Mononuclear cell (primary cell): ENCODE measurements around the gene POP4. TPM values are rescaled to one million over a fixed set of nuclear protein-coding genes. Genes with fewer than 3 reads are reported as not detected.

ENCODE experiments used
- H3K27me3 ChIP-seq: 2 replicates; pipeline ENCODE4 v1.6.0; 2011; ENCODE audit warnings: low read length, control low read depth; ENCODE audit not compliant: insufficient read depth
- H3K4me1 ChIP-seq: 2 replicates; pipeline ENCODE4 v1.5.1; 2011; ENCODE audit warnings: mild to moderate bottlenecking, low read length, control low read depth; ENCODE audit not compliant: insufficient read depth
- H3K4me3 ChIP-seq: 2 replicates; pipeline ENCODE4 v1.5.1; 2011; ENCODE audit warnings: mild to moderate bottlenecking, low read length, moderate library complexity
- H3K9me3 ChIP-seq: 2 replicates; pipeline ENCODE4 v1.5.1; 2011; ENCODE audit warnings: low read depth, mild to moderate bottlenecking, control low read depth, low read length
- total RNA-seq: library from RNA; depleted of rRNA; stranded (reverse); fragments of >200 nt; gene quantifications from one replicate; pipeline ENCODE4 v1.2.3, GENCODE V29; 2012

POP4 gene
- total RNA-seq, 1 donor, result 44.4 TPM

GRCh38 chr19:29665826-29666577 lies 59.9 kb downstream of the POP4 start:
- peak overlapping the region; percentile 59 for H3K4me3 ChIP-seq
- no peaks in the 10 kb centered on the region for H3K9me3 ChIP-seq
- H3K27me3 ChIP-seq, result no peaks in the 10 kb centered on the region
- H3K4me1 ChIP-seq, result peaks cover 63% of the 10 kb centered on the region

Other genes with a start within 250 kb of the POP4 start
- not detected for gene VSTM2B, start 80.3 kb upstream of the POP4 start, total RNA-seq
- gene PLEKHF1, start 59.2 kb downstream of the POP4 start, total RNA-seq, result 13.1 TPM
- gene C19orf12, start 109.0 kb downstream of the POP4 start, total RNA-seq, result 8.8 TPM
- 5.4 TPM for gene CCNE1, start 205.7 kb downstream of the POP4 start, total RNA-seq